NCI-H187 treated with DMSO at 0.1 percent for 48 hours (cell line): Measurements from ENCODE around the gene PHF14.
A peak's percentile ranks its signal among the peaks of the same experiment; 100 is the strongest.

Source experiments
- DNase-seq: peaks from one replicate; lab custom pipeline; 2025; lab: John Stamatoyannopoulos, UW

PHF14 gene

GRCh38 chr7:11207565-11207964 lies 233.9 kb downstream of the PHF14 start:
- DNase-seq = no peak

- DNase-seq = no peak
Measured at GRCh38 chr7:11208883-11209465, 235.3 kb downstream of the PHF14 start.

- DNase-seq = no peak
Measured at GRCh38 chr7:11210374-11210773, 236.7 kb downstream of the PHF14 start.

- DNase-seq = peak; percentile 26
Measured at GRCh38 chr7:11212080-11212711, 238.5 kb downstream of the PHF14 start.

- DNase-seq = no peak
Measured at GRCh38 chr7:11212816-11213215, 239.1 kb downstream of the PHF14 start.

GRCh38 chr7:11213266-11213665 lies 239.6 kb downstream of the PHF14 start:
- no peak for DNase-seq

GRCh38 chr7:11216276-11216675 lies 242.6 kb downstream of the PHF14 start:
- no peak for DNase-seq

GRCh38 chr7:11217848-11218565 lies 244.3 kb downstream of the PHF14 start:
- no peak for DNase-seq
